OCI-LY1 (cell line): Measurements from ENCODE around the gene MLLT3.

ENCODE experiments used
- H2AFZ ChIP-seq: fragments of 200-600 bp; sonication (generic), shearing (Covaris generic); 2 replicates; pipeline ENCODE4 v1.6.0; 2014; ENCODE audit warnings: antibody characterized with exemption, mild to moderate bottlenecking, low read length
- H3F3A ChIP-seq: fragments of 200-600 bp; sonication (generic), shearing (Covaris generic); 2 replicates; pipeline ENCODE4 v1.6.0; 2014; ENCODE audit warnings: mild to moderate bottlenecking, antibody characterized with exemption, low read length, moderate library complexity; ENCODE audit not compliant: insufficient read depth
- H3K27ac ChIP-seq: fragments of 200-600 bp; sonication (generic); 2 replicates; pipeline ENCODE4 v1.5.1; 2014; ENCODE audit warnings: low read length, mixed run types, mild to moderate bottlenecking, low read depth; ENCODE audit not compliant: poor library complexity, severe bottlenecking
- H3K27me3 ChIP-seq: fragments of 200-600 bp; sonication (generic); 2 replicates; pipeline ENCODE4 v1.6.0; 2014; ENCODE audit warnings: antibody characterized with exemption, mild to moderate bottlenecking, low read length, moderate library complexity; ENCODE audit not compliant: insufficient read depth
- H3K36me3 ChIP-seq: fragments of 200-600 bp; sonication (generic); 2 replicates; pipeline ENCODE4 v1.6.1; 2014; ENCODE audit warnings: mild to moderate bottlenecking, antibody characterized with exemption, low read length, moderate library complexity, mixed read lengths; ENCODE audit not compliant: insufficient read depth
- H3K4me1 ChIP-seq: fragments of 200-600 bp; sonication (generic); 2 replicates; pipeline ENCODE4 v1.5.1; 2014; ENCODE audit warnings: mild to moderate bottlenecking, low read length, moderate library complexity; ENCODE audit not compliant: insufficient read depth, severe bottlenecking
- H3K4me2 ChIP-seq: fragments of 200-600 bp; sonication (generic), shearing (Covaris generic); 2 replicates; pipeline ENCODE4 v1.6.1; 2014; ENCODE audit warnings: low read length
- H3K4me3 ChIP-seq: fragments of 200-600 bp; sonication (generic); 2 replicates; pipeline ENCODE4 v1.5.1; 2014; ENCODE audit warnings: low read length, low read depth, mild to moderate bottlenecking, mixed read lengths; ENCODE audit not compliant: poor library complexity, severe bottlenecking
- H3K79me2 ChIP-seq: fragments of 200-600 bp; shearing (Covaris generic); 2 replicates; pipeline ENCODE4 v1.6.1; 2016; ENCODE audit warnings: mixed run types, low read length, mixed read lengths; ENCODE audit not compliant: insufficient read depth
- H3K9ac ChIP-seq: fragments of 200-600 bp; sonication (generic), shearing (Covaris generic); 2 replicates; pipeline ENCODE4 v1.6.1; 2014; ENCODE audit warnings: mild to moderate bottlenecking, low read length, mixed read lengths
- H3K9me2 ChIP-seq: fragments of 200-600 bp; sonication (generic), shearing (Covaris generic); 2 replicates; pipeline ENCODE4 v1.6.1; 2014; ENCODE audit warnings: low read depth, mild to moderate bottlenecking, low read length, mixed read lengths
- H3K9me3 ChIP-seq: fragments of 200-600 bp; shearing (Covaris generic); 2 replicates; pipeline ENCODE4 v1.6.1; 2014; ENCODE audit warnings: low read length, mixed read lengths
- H4K20me1 ChIP-seq: fragments of 200-600 bp; sonication (generic), shearing (Covaris generic); 2 replicates; pipeline ENCODE4 v1.6.0; 2016; ENCODE audit warnings: mild to moderate bottlenecking, low read length; ENCODE audit not compliant: insufficient read depth
- CTCF ChIP-seq: fragments of 200-600 bp; sonication (generic), shearing (Covaris generic); IDR thresholded peaks from 2 replicates; pipeline ENCODE4 v1.5.1; 2017; ENCODE audit warnings: mild to moderate bottlenecking, antibody characterized with exemption, low read length, moderate library complexity, mixed read lengths
- EZH2 ChIP-seq: fragments of 200-600 bp; sonication (generic), shearing (Covaris generic); IDR thresholded peaks from 2 replicates; pipeline ENCODE4 v1.8.0; 2017; ENCODE audit warnings: borderline replicate concordance, mixed run types, mild to moderate bottlenecking, antibody characterized with exemption, low read length, moderate library complexity, mixed read lengths

Gene MLLT3

GRCh38 chr9:20551236-20551635 is 71.1 kb downstream of the MLLT3 start:
- no peak overlapping the region for H3K9ac ChIP-seq
- H3K27ac ChIP-seq: no peak overlapping the region
- no peaks in the 10 kb centered on the region for H4K20me1 ChIP-seq
- H3K36me3 ChIP-seq: no peaks in the 10 kb centered on the region
- no peak overlapping the region for H3K4me3 ChIP-seq
- H3K9me2 ChIP-seq: no peaks in the 10 kb centered on the region
- no peaks in the 10 kb centered on the region for H3K79me2 ChIP-seq
- H3K9me3 ChIP-seq: no peaks in the 10 kb centered on the region
- no peaks in the 10 kb centered on the region for H3K4me1 ChIP-seq
- TF ChIP-seq CTCF: no peak
- TF ChIP-seq EZH2: no peak
- H3K4me2 ChIP-seq: no peak overlapping the region
- no peaks in the 10 kb centered on the region for H3K27me3 ChIP-seq
- H2AFZ ChIP-seq: no peak overlapping the region
- no peaks in the 10 kb centered on the region for H3F3A ChIP-seq

- no peaks in the 10 kb centered on the region for H3K27me3 ChIP-seq
- H3K9me3 ChIP-seq: no peaks in the 10 kb centered on the region
- TF ChIP-seq EZH2 (no peak), CTCF (no peak)
- H4K20me1 ChIP-seq: no peaks in the 10 kb centered on the region
- H3K4me3 ChIP-seq: no peak overlapping the region
- no peak overlapping the region for H3K27ac ChIP-seq
- no peak overlapping the region for H2AFZ ChIP-seq
- H3F3A ChIP-seq: no peaks in the 10 kb centered on the region
- H3K36me3 ChIP-seq: no peaks in the 10 kb centered on the region
- H3K9ac ChIP-seq: no peak overlapping the region
- no peaks in the 10 kb centered on the region for H3K79me2 ChIP-seq
- H3K9me2 ChIP-seq: no peaks in the 10 kb centered on the region
- no peak overlapping the region for H3K4me2 ChIP-seq
- no peaks in the 10 kb centered on the region for H3K4me1 ChIP-seq
Measured at GRCh38 chr9:20550326-20550725, 72.0 kb downstream of the MLLT3 start.

GRCh38 chr9:20549053-20549452 is 73.2 kb downstream of the MLLT3 start:
- Histone ChIP-seq H3K79me2 (no peaks in the 10 kb centered on the region), H3F3A (no peaks in the 10 kb centered on the region), H3K9me3 (no peaks in the 10 kb centered on the region), H3K27me3 (no peaks in the 10 kb centered on the region), H2AFZ (no peak overlapping the region), H3K4me1 (no peaks in the 10 kb centered on the region), H3K4me2 (no peak overlapping the region), H3K9me2 (no peaks in the 10 kb centered on the region), H3K9ac (no peak overlapping the region), H3K27ac (no peak overlapping the region), H3K36me3 (no peaks in the 10 kb centered on the region), H3K4me3 (no peak overlapping the region), H4K20me1 (no peaks in the 10 kb centered on the region)
- TF ChIP-seq EZH2 (no peak), CTCF (no peak)
